ENCODE results near the gene SHANK1.
"Not testable (repeated sequence)": the region's sequence is repeated elsewhere in the genome, so short reads cannot be mapped to it uniquely, and the experiment has no call there.

SHANK1 gene

DNA sequence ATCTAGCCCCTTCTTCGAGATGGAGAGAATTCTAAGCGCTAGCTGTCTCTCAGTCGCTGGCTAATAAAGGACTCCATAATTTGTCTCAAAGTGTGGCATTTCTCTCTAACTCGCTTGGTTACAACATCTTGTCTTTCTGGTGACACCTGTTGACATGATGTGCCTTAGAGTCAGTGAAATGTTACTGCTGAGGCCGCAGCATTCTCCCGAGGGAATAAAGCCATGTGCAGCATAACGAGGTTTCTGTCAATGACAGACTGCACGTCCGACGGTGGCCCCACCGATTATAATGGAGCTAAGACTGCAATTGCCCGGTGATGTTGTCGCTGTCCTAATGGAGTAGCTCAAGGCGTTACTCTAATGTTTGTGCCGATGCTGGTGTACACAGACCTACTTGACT lies 30.4 kb upstream of the SHANK1 start:
- TF ChIP-seq POLR2AphosphoS5 (IDR thresholded peaks at IDR 0.05; ENCODE audit: low read depth) (no peak), GABPA (IDR thresholded peaks at IDR 0.05; ENCODE audit: low read depth) (no peak), SPI1 (IDR thresholded peaks at IDR 0.05; ENCODE audit: borderline replicate concordance, low read depth) (no peak)
- TF ChIP-seq, protein P1, sequence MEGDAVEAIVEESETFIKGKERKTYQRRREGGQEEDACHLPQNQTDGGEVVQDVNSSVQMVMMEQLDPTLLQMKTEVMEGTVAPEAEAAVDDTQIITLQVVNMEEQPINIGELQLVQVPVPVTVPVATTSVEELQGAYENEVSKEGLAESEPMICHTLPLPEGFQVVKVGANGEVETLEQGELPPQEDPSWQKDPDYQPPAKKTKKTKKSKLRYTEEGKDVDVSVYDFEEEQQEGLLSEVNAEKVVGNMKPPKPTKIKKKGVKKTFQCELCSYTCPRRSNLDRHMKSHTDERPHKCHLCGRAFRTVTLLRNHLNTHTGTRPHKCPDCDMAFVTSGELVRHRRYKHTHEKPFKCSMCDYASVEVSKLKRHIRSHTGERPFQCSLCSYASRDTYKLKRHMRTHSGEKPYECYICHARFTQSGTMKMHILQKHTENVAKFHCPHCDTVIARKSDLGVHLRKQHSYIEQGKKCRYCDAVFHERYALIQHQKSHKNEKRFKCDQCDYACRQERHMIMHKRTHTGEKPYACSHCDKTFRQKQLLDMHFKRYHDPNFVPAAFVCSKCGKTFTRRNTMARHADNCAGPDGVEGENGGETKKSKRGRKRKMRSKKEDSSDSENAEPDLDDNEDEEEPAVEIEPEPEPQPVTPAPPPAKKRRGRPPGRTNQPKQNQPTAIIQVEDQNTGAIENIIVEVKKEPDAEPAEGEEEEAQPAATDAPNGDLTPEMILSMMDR (IDR thresholded peaks at IDR 0.05; ENCODE audit: insufficient read depth, low read length), result no peak
- TF ChIP-seq, protein P2, sequence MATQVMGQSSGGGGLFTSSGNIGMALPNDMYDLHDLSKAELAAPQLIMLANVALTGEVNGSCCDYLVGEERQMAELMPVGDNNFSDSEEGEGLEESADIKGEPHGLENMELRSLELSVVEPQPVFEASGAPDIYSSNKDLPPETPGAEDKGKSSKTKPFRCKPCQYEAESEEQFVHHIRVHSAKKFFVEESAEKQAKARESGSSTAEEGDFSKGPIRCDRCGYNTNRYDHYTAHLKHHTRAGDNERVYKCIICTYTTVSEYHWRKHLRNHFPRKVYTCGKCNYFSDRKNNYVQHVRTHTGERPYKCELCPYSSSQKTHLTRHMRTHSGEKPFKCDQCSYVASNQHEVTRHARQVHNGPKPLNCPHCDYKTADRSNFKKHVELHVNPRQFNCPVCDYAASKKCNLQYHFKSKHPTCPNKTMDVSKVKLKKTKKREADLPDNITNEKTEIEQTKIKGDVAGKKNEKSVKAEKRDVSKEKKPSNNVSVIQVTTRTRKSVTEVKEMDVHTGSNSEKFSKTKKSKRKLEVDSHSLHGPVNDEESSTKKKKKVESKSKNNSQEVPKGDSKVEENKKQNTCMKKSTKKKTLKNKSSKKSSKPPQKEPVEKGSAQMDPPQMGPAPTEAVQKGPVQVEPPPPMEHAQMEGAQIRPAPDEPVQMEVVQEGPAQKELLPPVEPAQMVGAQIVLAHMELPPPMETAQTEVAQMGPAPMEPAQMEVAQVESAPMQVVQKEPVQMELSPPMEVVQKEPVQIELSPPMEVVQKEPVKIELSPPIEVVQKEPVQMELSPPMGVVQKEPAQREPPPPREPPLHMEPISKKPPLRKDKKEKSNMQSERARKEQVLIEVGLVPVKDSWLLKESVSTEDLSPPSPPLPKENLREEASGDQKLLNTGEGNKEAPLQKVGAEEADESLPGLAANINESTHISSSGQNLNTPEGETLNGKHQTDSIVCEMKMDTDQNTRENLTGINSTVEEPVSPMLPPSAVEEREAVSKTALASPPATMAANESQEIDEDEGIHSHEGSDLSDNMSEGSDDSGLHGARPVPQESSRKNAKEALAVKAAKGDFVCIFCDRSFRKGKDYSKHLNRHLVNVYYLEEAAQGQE (IDR thresholded peaks at IDR 0.05; ENCODE audit: insufficient replicate concordance, low read depth), result no peak
- no peak overlapping the region for H3K27ac ChIP-seq (replicated peaks)
- H3K4me3 ChIP-seq (replicated peaks; ENCODE audit: insufficient read depth, low read length), result no peak overlapping the region
- no peaks in the 10 kb centered on the region for H3K27me3 ChIP-seq (ENCODE audit: insufficient read depth, poor library complexity, severe bottlenecking)
- no peak for DNase-seq (ENCODE audit: low read depth in 1 of 2, low spot score in 1 of 2)

DNA sequence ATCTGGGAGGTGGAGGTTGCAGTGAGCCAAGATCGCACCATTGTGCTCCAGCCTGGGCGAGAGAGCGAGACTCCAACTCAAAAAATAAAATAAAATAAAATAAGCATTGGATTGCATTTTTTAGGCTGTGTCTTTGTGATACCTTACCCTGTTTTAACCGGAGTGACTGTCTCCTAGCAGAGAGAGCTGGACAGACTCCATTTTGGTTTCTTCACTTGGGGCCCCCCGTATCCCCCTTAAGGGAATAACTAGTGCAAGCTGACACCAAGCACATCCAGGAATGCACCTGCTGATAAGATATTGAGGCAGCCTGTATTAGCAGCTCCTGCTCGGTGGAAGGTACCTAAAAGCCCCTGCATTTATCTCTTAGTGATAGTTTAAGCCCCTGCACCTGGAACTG lies 29.9 kb upstream of the SHANK1 start:
- H3K4me3 ChIP-seq (replicated peaks; ENCODE audit: insufficient read depth, low read length), result no peak overlapping the region
- H3K27ac ChIP-seq (replicated peaks), result no peak overlapping the region
- no peaks in the 10 kb centered on the region for H3K27me3 ChIP-seq (ENCODE audit: insufficient read depth, poor library complexity, severe bottlenecking)
- no peak for TF ChIP-seq GABPA (IDR thresholded peaks at IDR 0.05; ENCODE audit: low read depth)
- DNase-seq (ENCODE audit: low read depth in 1 of 2, low spot score in 1 of 2), result no peak

DNA sequence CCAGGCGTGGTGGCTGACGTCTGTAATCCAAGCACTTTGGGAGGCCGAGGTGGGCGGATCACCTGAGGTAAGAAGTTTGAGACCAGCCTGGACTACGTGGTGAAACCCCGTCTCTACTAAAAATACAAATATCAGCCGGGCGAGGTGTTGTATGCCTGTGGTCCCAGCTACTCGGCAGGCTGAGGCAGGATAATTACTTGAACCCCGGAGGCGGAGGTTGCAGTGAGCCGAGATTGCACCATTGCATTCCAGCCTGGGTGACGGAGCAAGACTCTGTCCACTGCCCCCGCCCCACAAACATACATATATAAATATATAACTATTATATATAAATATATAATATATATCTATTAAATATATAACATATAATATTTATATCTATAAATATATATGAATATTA lies 27.5 kb upstream of the SHANK1 start:
- H3K27me3 ChIP-seq (ENCODE audit: insufficient read depth, poor library complexity, severe bottlenecking); H3K4me3 ChIP-seq (replicated peaks; ENCODE audit: insufficient read depth, low read length); DNase-seq (ENCODE audit: low read depth in 1 of 2, low spot score in 1 of 2); H3K27ac ChIP-seq (replicated peaks): not testable (repeated sequence)

DNA sequence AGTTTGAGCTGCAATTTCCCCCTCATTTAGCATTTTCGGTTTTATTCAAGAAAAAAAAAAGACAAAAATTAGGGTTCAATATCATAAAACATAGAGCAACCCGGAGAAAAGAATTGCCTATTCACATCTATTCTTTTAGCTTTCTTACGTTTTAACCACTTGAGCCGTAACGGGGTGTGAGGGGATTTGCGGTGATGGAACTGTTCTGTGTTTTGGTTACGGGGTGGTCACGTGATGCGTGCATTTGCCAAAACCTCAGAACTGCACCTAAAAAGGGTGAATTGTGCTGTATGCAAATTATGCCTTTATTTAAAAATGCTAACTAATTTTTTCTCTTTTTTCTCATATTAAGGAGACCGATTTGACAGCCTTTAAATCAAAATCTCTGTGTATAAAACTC lies 25.6 kb upstream of the SHANK1 start:
- no peak for DNase-seq (ENCODE audit: low read depth in 1 of 2, low spot score in 1 of 2)
- no peaks in the 10 kb centered on the region for H3K27me3 ChIP-seq (ENCODE audit: insufficient read depth, poor library complexity, severe bottlenecking)
- no peak for TF ChIP-seq POLR2AphosphoS5 (IDR thresholded peaks at IDR 0.05; ENCODE audit: low read depth)

DNA sequence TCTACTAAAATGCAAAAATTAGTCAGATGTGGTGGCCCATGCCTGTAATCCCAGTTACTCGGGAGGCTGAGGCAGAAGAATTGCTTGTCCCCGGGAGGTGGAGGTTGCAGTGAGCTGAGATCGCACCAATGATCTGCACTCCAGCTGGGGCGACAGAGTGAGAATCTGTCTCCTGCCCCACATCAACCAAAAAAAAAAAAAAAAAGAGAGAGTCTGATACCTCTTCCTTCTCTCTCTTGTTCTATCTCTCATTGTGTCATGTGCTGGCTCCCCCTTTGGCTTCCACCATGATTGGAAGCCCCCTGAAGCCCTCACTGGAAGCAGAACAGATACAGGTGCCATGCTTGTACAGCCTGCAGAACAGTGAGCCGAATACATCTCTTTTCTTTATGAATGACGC lies 23.9 kb upstream of the SHANK1 start:
- Histone ChIP-seq H3K27me3 (ENCODE audit: insufficient read depth, poor library complexity, severe bottlenecking) (no peaks in the 10 kb centered on the region), H3K27ac (replicated peaks) (no peak overlapping the region), H3K4me3 (replicated peaks; ENCODE audit: insufficient read depth, low read length) (no peak overlapping the region)
- no peak for DNase-seq (ENCODE audit: low read depth in 1 of 2, low spot score in 1 of 2)
- no peak for TF ChIP-seq POLR2AphosphoS5 (IDR thresholded peaks at IDR 0.05; ENCODE audit: low read depth)
- TF ChIP-seq, protein P2 (IDR thresholded peaks at IDR 0.05; ENCODE audit: insufficient replicate concordance, low read depth), result no peak
- no peak for TF ChIP-seq GABPA (IDR thresholded peaks at IDR 0.05; ENCODE audit: low read depth)
- no peak for TF ChIP-seq SPI1 (IDR thresholded peaks at IDR 0.05; ENCODE audit: borderline replicate concordance, low read depth)
- TF ChIP-seq, protein P1 (IDR thresholded peaks at IDR 0.05; ENCODE audit: insufficient read depth, low read length), result no peak

More for the DNA sequence above, 25.6 kb upstream of the SHANK1 start:
- no peak overlapping the region for H3K4me3 ChIP-seq (replicated peaks; ENCODE audit: insufficient read depth, low read length)
- no peak overlapping the region for H3K27ac ChIP-seq (replicated peaks)

All from HL-60 (cell line).